Measurements from ENCODE around the gene SNAP91.

Gene SNAP91

DNA sequence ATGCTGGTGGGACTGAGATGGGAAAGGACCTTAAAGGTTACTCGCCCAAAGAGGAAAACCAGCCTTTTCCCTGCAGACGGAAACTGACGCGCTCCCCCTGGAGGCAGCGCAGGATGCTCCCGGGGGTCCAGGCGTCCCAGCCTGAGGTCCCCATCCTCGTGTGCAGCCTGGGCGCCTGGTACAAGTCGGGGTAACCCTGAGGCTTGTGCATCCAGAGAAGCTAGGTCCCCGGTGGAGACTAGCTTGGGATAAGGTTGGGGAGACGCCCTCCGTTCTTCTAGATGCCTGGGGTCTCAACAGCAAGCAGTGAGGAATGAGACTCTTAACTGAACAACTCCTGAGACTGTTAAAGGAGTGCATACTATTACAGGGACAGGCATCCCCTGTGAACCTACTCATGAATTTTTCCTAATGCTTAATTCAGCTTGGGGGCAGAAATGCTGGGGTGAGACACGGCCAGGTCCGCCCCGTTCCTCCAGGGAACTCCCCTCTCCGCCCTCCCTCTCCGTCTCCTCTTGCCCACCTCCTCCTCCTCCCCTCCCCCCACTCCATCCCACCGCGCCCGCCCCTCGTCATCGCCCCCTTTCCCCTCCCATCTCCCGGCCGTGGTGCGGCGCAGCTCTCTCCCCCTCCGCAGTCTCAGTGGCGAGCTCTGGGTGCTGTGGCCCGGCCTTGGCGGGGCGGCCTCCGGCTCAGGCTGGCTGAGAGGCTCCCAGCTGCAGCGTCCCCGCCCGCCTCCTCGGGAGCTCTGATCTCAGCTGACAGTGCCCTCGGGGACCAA is 196.8 kb downstream of the SNAP91 start, which contains the start of gene PRSS35:
Gene PRSS35, plus strand, starts transcription at position 634 of the 781 bp plus-strand sequence. CDS start 10,908 bp downstream, outside the sequence.
- H3K36me3 Mint-ChIP-seq (ENCODE audit: low read depth) = no peaks in the 10 kb centered on the region
- H3K27me3 Mint-ChIP-seq (ENCODE audit: low read depth) = peaks cover 3% of the 10 kb centered on the region
- H3K9me3 Mint-ChIP-seq = no peaks in the 10 kb centered on the region
- TF ChIP-seq CTCF (IDR thresholded peaks at IDR 0.05; ENCODE audit: unreplicated experiment in 3 of 3) = peak; percentile 51 to 69 (median 58)
- peak within 1 kb of the TSS; percentile 73 to 93 (median 91) for H3K27ac Mint-ChIP-seq
- peak within 1 kb of the TSS; percentile 84 to 91 (median 85) for H3K4me3 Mint-ChIP-seq
- H3K4me1 Mint-ChIP-seq = peaks cover 50% of the 10 kb centered on the region

DNA sequence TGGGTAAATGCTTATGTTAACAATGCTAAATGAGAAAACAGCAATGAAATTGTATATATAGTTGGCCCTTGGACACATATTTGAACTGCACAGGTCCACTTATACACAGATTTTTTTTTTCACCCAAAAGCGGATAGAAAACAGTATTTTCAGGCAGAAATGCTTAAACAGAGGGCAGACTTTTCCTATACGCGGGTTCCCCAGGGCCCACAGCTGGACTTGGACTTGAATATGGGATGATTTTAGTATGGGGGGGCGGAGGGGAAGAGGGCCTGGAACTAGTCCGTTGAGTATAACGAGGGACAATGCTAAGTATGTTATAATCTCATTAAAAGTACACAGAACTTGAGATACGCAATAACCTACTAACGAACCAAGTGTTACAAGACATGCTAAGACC is 197.6 kb downstream of the SNAP91 start:
- Mint-ChIP-seq H3K4me1 (peaks cover 57% of the 10 kb centered on the region), H3K27ac (peak overlapping the region in 2 of 3 experiments; percentile 34 to 91), H3K9me3 (no peaks in the 10 kb centered on the region), H3K36me3 (ENCODE audit: low read depth) (no peaks in the 10 kb centered on the region), H3K4me3 (peak overlapping the region; percentile 84 to 91 (median 85)), H3K27me3 (ENCODE audit: low read depth) (peaks cover 3% of the 10 kb centered on the region)
- no peak for TF ChIP-seq CTCF (IDR thresholded peaks at IDR 0.05; ENCODE audit: unreplicated experiment in 3 of 3)

- Mint-ChIP-seq H3K4me1 (peaks cover 57% of the 10 kb centered on the region), H3K36me3 (ENCODE audit: low read depth) (no peaks in the 10 kb centered on the region), H3K4me3 (peak overlapping the region; percentile 56 to 70 (median 68)), H3K9me3 (no peaks in the 10 kb centered on the region), H3K27ac (peak overlapping the region in 2 of 3 experiments; percentile 34 to 91), H3K27me3 (ENCODE audit: low read depth) (peaks cover 3% of the 10 kb centered on the region)
- TF ChIP-seq CTCF (IDR thresholded peaks at IDR 0.05; ENCODE audit: unreplicated experiment in 3 of 3) = no peak
Measured at GRCh38 chr6:83510791-83511190, 198.1 kb downstream of the SNAP91 start.

DNA sequence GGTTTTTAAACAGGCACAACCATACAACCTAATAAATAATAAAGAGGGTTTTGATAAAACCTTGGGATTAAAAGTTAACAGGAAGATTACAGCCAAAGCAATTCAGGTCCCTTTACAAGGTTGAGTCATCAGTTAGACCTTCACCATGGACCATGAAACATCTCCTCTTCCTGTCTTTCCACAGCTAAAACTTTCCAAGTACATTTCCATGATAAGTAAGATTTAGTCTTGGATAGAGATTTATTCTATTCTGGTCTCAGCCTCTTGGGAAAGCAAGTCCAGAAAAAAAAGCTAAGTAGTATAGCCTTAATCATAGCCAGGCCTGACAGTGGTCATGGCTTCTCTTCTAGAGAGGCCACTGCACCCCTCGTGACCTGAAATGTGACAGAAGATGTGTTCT is 199.5 kb downstream of the SNAP91 start:
- H3K9me3 Mint-ChIP-seq = no peaks in the 10 kb centered on the region
- H3K36me3 Mint-ChIP-seq (ENCODE audit: low read depth) = no peaks in the 10 kb centered on the region
- peak overlapping the region in 1 of 3 experiments; percentile 91 for H3K27ac Mint-ChIP-seq
- H3K4me1 Mint-ChIP-seq = peaks cover 60% of the 10 kb centered on the region
- H3K27me3 Mint-ChIP-seq (ENCODE audit: low read depth) = peaks cover 3% of the 10 kb centered on the region
- TF ChIP-seq CTCF (IDR thresholded peaks at IDR 0.05; ENCODE audit: unreplicated experiment in 3 of 3) = no peak
- no peak overlapping the region for H3K4me3 Mint-ChIP-seq

GRCh38 chr6:83505356-83505755 is 203.5 kb downstream of the SNAP91 start:
- Mint-ChIP-seq H3K4me1 (peaks cover 28% of the 10 kb centered on the region), H3K36me3 (ENCODE audit: low read depth) (no peaks in the 10 kb centered on the region), H3K27ac (peak overlapping the region in 2 of 3 experiments; percentile 67 to 75), H3K27me3 (ENCODE audit: low read depth) (no peaks in the 10 kb centered on the region), H3K4me3 (no peak overlapping the region), H3K9me3 (no peaks in the 10 kb centered on the region)
- no peak for TF ChIP-seq CTCF (IDR thresholded peaks at IDR 0.05; ENCODE audit: unreplicated experiment in 3 of 3)

Data from nephron (organoid).